ENCODE results near the gene ZFAND6.

DNA sequence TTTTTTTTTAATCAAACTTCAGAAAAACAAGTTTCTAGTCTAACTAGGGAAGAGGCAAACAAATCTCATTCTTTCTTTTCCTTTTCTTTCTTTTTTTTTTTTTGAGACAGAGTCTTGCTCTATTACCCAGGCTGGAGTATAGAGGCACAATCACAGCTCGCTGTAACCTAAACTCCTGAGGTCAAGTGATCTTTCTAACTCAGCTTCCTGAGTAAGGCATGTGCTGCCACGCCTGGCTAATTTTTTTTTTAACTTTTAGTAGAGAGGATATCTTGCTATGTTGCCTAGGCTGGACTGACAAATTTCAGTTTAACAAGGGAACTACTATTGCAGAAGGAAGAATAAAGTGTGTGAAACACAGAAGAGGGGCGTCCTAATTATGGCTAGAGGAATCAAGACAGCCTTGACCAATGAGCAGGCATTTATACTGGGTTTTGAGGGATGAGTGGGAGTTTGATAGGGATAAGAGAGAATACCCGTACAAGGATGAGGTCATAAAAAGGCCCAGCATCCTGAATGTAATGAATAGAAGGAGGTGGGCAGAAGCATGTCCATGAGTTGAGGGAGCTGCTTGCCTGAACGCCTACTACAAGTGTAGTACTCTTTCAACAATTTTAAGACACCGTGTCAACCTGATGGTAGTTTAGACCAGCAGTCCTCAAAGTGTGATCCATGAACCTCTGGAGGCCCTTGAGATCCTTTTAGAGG lies 6.7 kb upstream of the ZFAND6 start:
- TF ChIP-seq, protein P1, sequence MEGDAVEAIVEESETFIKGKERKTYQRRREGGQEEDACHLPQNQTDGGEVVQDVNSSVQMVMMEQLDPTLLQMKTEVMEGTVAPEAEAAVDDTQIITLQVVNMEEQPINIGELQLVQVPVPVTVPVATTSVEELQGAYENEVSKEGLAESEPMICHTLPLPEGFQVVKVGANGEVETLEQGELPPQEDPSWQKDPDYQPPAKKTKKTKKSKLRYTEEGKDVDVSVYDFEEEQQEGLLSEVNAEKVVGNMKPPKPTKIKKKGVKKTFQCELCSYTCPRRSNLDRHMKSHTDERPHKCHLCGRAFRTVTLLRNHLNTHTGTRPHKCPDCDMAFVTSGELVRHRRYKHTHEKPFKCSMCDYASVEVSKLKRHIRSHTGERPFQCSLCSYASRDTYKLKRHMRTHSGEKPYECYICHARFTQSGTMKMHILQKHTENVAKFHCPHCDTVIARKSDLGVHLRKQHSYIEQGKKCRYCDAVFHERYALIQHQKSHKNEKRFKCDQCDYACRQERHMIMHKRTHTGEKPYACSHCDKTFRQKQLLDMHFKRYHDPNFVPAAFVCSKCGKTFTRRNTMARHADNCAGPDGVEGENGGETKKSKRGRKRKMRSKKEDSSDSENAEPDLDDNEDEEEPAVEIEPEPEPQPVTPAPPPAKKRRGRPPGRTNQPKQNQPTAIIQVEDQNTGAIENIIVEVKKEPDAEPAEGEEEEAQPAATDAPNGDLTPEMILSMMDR (IDR thresholded peaks at IDR 0.05): no peak
- no peak for TF ChIP-seq POLR2A (IDR thresholded peaks at IDR 0.05)

All from ovary (tissue), 3 donors.